ENCODE measurements around the gene MORN1. TPM values are rescaled to one million over a fixed set of nuclear protein-coding genes. Genes with fewer than 3 reads are reported as not detected.

MORN1 gene
- total and polyA plus RNA-seq, 2 of the 8 experiments (the other 6 are each of a cell fraction or from before 2014, with no cell fraction given), result 5.0 to 9.1 TPM

- ChIA-PET POLR2A (ENCODE audit: partially characterized antibody) (interaction anchor here (0.6 to 1.0 kb wide), 2 partner anchors 69 to 778 kb away, joined by 3 read pairs; partner anchors contain the start of gene PEX10), CTCF (ENCODE audit: partially characterized antibody) (interaction anchor here (0.6 to 1.8 kb wide), 7 partner anchors 27 to 204 kb away, joined by 3 to 6 read pairs (median 3); partner anchors contain the start of gene FAAP20)
- H4K8ac ChIP-seq (ENCODE audit: extremely low read depth, insufficient read depth, low read length), result peak overlapping the region; percentile 28; the same call in 1 of the 2 replicates
- no peak overlapping the region for H2AFZ ChIP-seq (ENCODE audit: low read length)
- no peaks in the 10 kb centered on the region for H3K9me3 ChIP-seq (ENCODE audit: insufficient read depth in 2 of 2, low read depth in 1 of 2, low read length in 1 of 2)
- no peaks in the 10 kb centered on the region for H3K79me2 ChIP-seq (ENCODE audit: control insufficient read depth in 1 of 2, insufficient read depth in 2 of 2, low read length in 2 of 2)
- no peaks in the 10 kb centered on the region for H3K4me1 ChIP-seq (replicated peaks in 1 of 4; ENCODE audit: control insufficient read depth in 3 of 4, insufficient read depth in 4 of 4, low read length in 3 of 4)
- no peak overlapping the region for H4K91ac ChIP-seq (replicated peaks; ENCODE audit: insufficient read length, low read length)
- no peak for DNase-seq (ENCODE audit: low read depth in 1 of 2, low spot score in 2 of 2)
- H4K5ac ChIP-seq (ENCODE audit: insufficient read length, low read depth, low read length), result no peak overlapping the region
- H3K9ac ChIP-seq (replicated peaks in 1 of 4; ENCODE audit: extremely low read depth in 1 of 4, low read depth in 3 of 4, low read length in 3 of 4), result no peak overlapping the region
- no peak overlapping the region for H3K18ac ChIP-seq (ENCODE audit: extremely low read depth, low read length)
- no peak overlapping the region for H2BK120ac ChIP-seq (replicated peaks; ENCODE audit: low read depth, low read length)
- H3K27ac ChIP-seq (ENCODE audit: low read depth, low read length), result no peak overlapping the region
- no peak overlapping the region for H3K23ac ChIP-seq (ENCODE audit: insufficient read length)
- H3K36me3 ChIP-seq (ENCODE audit: control insufficient read depth in 2 of 4, insufficient read depth in 4 of 4, low read length in 3 of 4), result no peaks in the 10 kb centered on the region
- no peaks in the 10 kb centered on the region for H3K27me3 ChIP-seq (replicated peaks in 1 of 4; ENCODE audit: control insufficient read depth in 3 of 4, extremely low read depth in 1 of 4, insufficient read depth in 3 of 4, low read length in 3 of 4)
- H2BK15ac ChIP-seq (ENCODE audit: low read length), result no peak overlapping the region
- H3K14ac ChIP-seq (ENCODE audit: insufficient read length), result no peak overlapping the region
- H3K4me2 ChIP-seq (ENCODE audit: insufficient read depth in 1 of 2, low read depth in 2 of 2, low read length in 2 of 2), result no peak overlapping the region
- H3K56ac ChIP-seq (replicated peaks; ENCODE audit: insufficient read length, low read depth, low read length), result no peak overlapping the region
- TF ChIP-seq E2F6 (IDR thresholded peaks at IDR 0.05) (no peak), CHD2 (IDR thresholded peaks at IDR 0.05; ENCODE audit: low read length) (no peak), SP4 (IDR thresholded peaks at IDR 0.05; ENCODE audit: low read length) (no peak), TBP (IDR thresholded peaks at IDR 0.05; ENCODE audit: low read depth, low read length) (no peak), NRF1 (IDR thresholded peaks at IDR 0.05; ENCODE audit: low read depth, low read length) (no peak), JUN (IDR thresholded peaks at IDR 0.05; ENCODE audit: low read depth, low read length) (no peak)
- TF ChIP-seq, protein P1, sequence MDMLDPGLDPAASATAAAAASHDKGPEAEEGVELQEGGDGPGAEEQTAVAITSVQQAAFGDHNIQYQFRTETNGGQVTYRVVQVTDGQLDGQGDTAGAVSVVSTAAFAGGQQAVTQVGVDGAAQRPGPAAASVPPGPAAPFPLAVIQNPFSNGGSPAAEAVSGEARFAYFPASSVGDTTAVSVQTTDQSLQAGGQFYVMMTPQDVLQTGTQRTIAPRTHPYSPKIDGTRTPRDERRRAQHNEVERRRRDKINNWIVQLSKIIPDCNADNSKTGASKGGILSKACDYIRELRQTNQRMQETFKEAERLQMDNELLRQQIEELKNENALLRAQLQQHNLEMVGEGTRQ (IDR thresholded peaks at IDR 0.05; ENCODE audit: low read length), result no peak
- H3K4me3 ChIP-seq (ENCODE audit: extremely low read depth in 1 of 4, insufficient read depth in 2 of 4, low read depth in 3 of 4, low read length in 4 of 4), result no peak overlapping the region
- H3K23me2 ChIP-seq (ENCODE audit: low read depth, low read length), result no peaks in the 10 kb centered on the region
- no peak overlapping the region for H2BK12ac ChIP-seq (ENCODE audit: low read depth, low read length)
- no peak overlapping the region for H3K4ac ChIP-seq (replicated peaks; ENCODE audit: insufficient read length, low read depth, low read length)
- FAIRE-seq, result no peak
- no peak overlapping the region for H2AK5ac ChIP-seq (ENCODE audit: low read depth, low read length)
- H4K20me1 ChIP-seq (replicated peaks in 1 of 2; ENCODE audit: control insufficient read depth in 1 of 2, insufficient read depth in 2 of 2, low read length in 2 of 2), result peaks cover 0 to 3% of the 10 kb centered on the region in 2 experiments
- no peak overlapping the region for H2BK20ac ChIP-seq (ENCODE audit: low read length)
- no peaks in the 10 kb centered on the region for H3K79me1 ChIP-seq (ENCODE audit: low read depth, low read length)
- 94% methylated on average over 27 of the region's 39 CpGs; no CpG with 5 or more reads in 1 of the 2 experiments for WGBS, 2 experiments (ENCODE audit: extremely low coverage in 1 of 2, insufficient coverage in 1 of 2, insufficient read length in 1 of 2, insufficient replicate concordance in 2 of 2, low coverage in 1 of 2, low lambda C conversion rate in 2 of 2, missing lambda C conversion rate in 1 of 2)
- H2BK5ac ChIP-seq (ENCODE audit: low read depth, low read length), result no peak overlapping the region
These were observed 48.1 kb downstream of the MORN1 start for GRCh38 chr1:2343023-2343935.

All from H1 (cell line).